IgD-negative memory B cell (primary cell): ENCODE measurements around the gene ZNF532. TPM values are rescaled to one million over a fixed set of nuclear protein-coding genes. Genes with fewer than 3 reads are reported as not detected.

Source experiments
- H3K27ac Mint-ChIP-seq, 3 donors: one replicate each; pipeline ENCODE4 v1.8.0; 2020 to 2022; ENCODE audit warnings: mild to moderate bottlenecking in 3 of 3, mixed read lengths in 3 of 3, moderate library complexity in 1 of 3
- H3K27me3 Mint-ChIP-seq: one replicate; pipeline ENCODE4 v1.8.0; 2021; ENCODE audit warnings: mixed read lengths
- H3K36me3 Mint-ChIP-seq: one replicate; pipeline ENCODE4 v1.8.0; 2020; ENCODE audit warnings: mild to moderate bottlenecking, mixed read lengths
- H3K4me1 Mint-ChIP-seq, 3 donors: one replicate each; pipeline ENCODE4 v1.8.0; 2020 to 2022; ENCODE audit warnings: mixed read lengths in 3 of 3, mild to moderate bottlenecking in 1 of 3
- H3K4me3 Mint-ChIP-seq, 4 donors: one replicate each; pipeline ENCODE4 v1.8.0; 2020 to 2022; ENCODE audit warnings: mild to moderate bottlenecking in 4 of 4, mixed read lengths in 4 of 4, moderate library complexity in 3 of 4
- H3K9me3 Mint-ChIP-seq, 3 donors: one replicate each; pipeline ENCODE4 v1.8.0; 2020 to 2021; ENCODE audit warnings: mixed read lengths in 3 of 3, mild to moderate bottlenecking in 1 of 3
- polyA plus RNA-seq: library from polyadenylated mRNA; unstranded; fragments of 300-500 nt; fragmentation: Illumina TruSeq; gene quantifications from one replicate; pipeline ENCODE4 v1.2.3, GENCODE V29; 2021

ZNF532 gene
- polyA plus RNA-seq, 1 donor from 2014 or later = 14.8 TPM

GRCh38 chr18:58859907-58860306 lies 4.8 kb upstream of the ZNF532 start:
- H3K9me3 Mint-ChIP-seq = peaks cover 0 to 3% (median 0%) of the 10 kb centered on the region in 3 donors
- H3K4me3 Mint-ChIP-seq = no peak overlapping the region
- peaks cover 17 to 30% (median 27%) of the 10 kb centered on the region in 3 donors for H3K4me1 Mint-ChIP-seq
- H3K27ac Mint-ChIP-seq = peak overlapping the region in 2 of 3 donors; percentile 51 to 86
- peaks cover 4% of the 10 kb centered on the region for H3K27me3 Mint-ChIP-seq
- peaks cover 1% of the 10 kb centered on the region for H3K36me3 Mint-ChIP-seq

GRCh38 chr18:58860747-58861231 lies 3.9 kb upstream of the ZNF532 start:
- H3K9me3 Mint-ChIP-seq = peaks cover 0 to 3% (median 0%) of the 10 kb centered on the region in 3 donors
- H3K27ac Mint-ChIP-seq = peak overlapping the region in 2 of 3 donors; percentile 33 to 94
- H3K36me3 Mint-ChIP-seq = peaks cover 1% of the 10 kb centered on the region
- peak overlapping the region in 1 of 4 donors; percentile 88 for H3K4me3 Mint-ChIP-seq
- peaks cover 4% of the 10 kb centered on the region for H3K27me3 Mint-ChIP-seq
- H3K4me1 Mint-ChIP-seq = peaks cover 20 to 38% (median 36%) of the 10 kb centered on the region in 3 donors

DNA sequence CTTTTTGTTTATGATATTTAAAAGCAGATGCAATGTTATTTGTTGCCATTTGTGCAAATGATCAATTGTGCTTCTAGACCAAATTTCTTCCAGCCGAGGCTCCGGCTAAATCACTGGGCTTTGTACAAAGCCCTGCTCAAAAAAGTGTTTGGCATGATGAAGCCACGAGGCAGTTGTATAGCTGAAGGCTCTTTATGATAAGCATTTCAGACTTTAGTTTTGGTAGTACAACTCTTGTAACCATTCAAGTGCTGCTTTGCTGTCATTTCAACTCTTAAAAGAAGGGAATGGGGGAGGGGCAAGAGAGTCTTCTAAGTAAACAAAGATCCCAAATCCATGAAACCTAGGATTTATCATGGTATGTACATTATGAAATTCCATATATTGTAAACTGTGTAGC lies 3.3 kb upstream of the ZNF532 start:
- Mint-ChIP-seq H3K36me3 (peaks cover 5% of the 10 kb centered on the region), H3K27ac (peak overlapping the region in 2 of 3 donors; percentile 46 to 94), H3K4me3 (peak overlapping the region in 2 of 4 donors; percentile 12 to 88), H3K27me3 (peaks cover 4% of the 10 kb centered on the region), H3K4me1 (peaks cover 22 to 42% (median 40%) of the 10 kb centered on the region in 3 donors), H3K9me3 (peaks cover 0 to 3% (median 0%) of the 10 kb centered on the region in 3 donors)

DNA sequence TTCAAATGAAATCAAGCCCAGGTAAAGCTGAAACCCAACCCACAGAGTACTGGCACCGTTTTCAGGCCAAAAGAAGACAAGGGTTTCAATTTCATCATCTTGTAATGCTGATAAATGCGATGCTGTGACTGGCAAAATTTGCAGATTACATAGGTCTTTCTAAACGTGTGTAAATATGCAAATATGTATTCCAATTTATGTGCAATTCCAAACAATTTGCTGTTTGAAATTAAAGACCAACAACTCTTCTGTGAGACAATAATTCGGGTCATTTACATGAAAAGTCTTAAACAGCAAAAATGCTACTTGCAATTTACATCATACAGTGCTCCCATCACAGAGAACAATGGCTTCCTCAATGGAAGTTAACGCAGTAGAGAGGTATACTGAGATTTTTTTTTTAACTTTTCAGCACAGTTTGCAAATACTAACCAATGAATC lies 2.8 kb upstream of the ZNF532 start:
- H3K27me3 Mint-ChIP-seq = peaks cover 4% of the 10 kb centered on the region
- peaks cover 10% of the 10 kb centered on the region for H3K36me3 Mint-ChIP-seq
- peak overlapping the region; percentile 94 to 99 (median 99) for H3K27ac Mint-ChIP-seq
- peak overlapping the region in 2 of 4 donors; percentile 72 to 88 for H3K4me3 Mint-ChIP-seq
- H3K9me3 Mint-ChIP-seq = peaks cover 0 to 3% (median 0%) of the 10 kb centered on the region in 3 donors
- H3K4me1 Mint-ChIP-seq = peaks cover 26 to 45% (median 40%) of the 10 kb centered on the region in 3 donors

GRCh38 chr18:58862356-58862755 lies 2.3 kb upstream of the ZNF532 start:
- H3K27me3 Mint-ChIP-seq = peaks cover 4% of the 10 kb centered on the region
- peak overlapping the region; percentile 94 to 99 (median 99) for H3K27ac Mint-ChIP-seq
- peak overlapping the region; percentile 85 to 95 (median 89) for H3K4me3 Mint-ChIP-seq

DNA sequence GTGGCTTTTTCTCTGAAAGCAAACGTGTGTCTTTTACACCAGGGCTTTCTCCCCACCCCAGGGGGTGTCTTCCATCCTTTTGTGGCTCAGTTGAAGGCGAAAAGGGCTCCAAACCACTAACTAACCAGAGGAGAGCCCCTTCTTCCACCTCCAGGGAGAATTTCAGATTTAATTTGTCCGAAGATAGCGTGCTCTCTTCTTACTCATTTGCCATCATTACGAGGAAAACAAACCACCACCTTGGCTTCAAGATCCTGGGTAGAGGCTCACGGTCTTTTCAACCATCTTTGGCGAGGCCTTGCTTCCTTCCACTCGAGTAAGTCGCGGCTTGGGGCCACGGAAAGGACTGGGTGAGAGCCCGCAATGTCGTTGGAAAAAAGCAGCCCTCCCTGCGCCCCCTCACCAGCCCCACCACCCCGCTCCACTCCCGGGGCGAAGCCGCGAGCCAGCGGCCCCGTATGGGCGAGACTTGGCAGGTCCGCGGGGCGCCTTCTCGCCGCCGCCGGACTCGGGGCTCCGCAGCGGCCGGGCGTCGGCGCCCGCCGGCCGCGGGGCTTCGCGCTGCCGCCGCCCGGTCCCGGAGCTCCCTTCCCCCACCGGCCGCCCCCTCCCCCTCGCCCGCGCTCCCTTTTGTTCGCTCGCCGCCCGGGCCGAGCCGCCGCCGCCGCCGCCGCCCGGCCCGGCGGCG lies 1.7 kb upstream of the ZNF532 start:
- Mint-ChIP-seq H3K9me3 (peaks cover 0 to 3% (median 3%) of the 10 kb centered on the region in 3 donors), H3K36me3 (peaks cover 13% of the 10 kb centered on the region), H3K4me3 (peak overlapping the region; percentile 85 to 95 (median 89)), H3K27ac (peak overlapping the region; percentile 94 to 99 (median 99)), H3K27me3 (peaks cover 4% of the 10 kb centered on the region), H3K4me1 (peaks cover 30 to 48% (median 40%) of the 10 kb centered on the region in 3 donors)

More at GRCh38 chr18:58862356-58862755, 2.3 kb upstream of the ZNF532 start:
- Mint-ChIP-seq H3K9me3 (peaks cover 0 to 3% (median 0%) of the 10 kb centered on the region in 3 donors), H3K36me3 (peaks cover 12% of the 10 kb centered on the region), H3K4me1 (peaks cover 30 to 45% (median 40%) of the 10 kb centered on the region in 3 donors)

DNA sequence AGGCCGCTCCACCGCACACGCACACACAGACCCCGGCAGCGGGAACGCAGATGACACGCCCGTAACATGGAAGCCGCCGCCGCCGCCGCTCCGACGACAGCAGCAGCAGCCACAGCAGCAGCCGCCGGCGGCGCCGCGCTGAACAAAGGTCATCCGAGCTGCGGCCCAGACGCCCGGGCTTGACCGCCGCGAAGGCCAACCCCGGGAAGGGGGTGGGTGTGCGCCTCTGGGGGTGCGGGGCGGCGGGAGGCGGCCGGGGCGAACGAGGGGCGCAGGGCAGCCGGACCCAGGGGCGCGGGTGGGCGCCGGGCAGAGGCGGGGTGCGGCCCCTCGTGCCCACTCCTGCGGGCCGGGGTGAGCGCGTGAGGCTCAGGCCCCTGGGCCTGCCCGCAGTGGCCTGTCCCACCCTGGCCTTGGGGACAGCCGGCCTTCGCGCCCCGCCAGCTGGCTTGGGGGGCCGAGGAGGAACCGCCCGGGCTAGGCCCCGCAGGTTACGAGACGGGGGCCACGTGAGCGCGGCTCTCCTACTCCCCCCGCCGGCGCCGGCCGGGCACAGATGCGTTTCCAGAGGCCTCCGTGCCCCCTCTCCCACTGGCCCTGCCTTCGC lies 1.0 kb upstream of the ZNF532 start:
- peaks cover 30 to 48% (median 40%) of the 10 kb centered on the region in 3 donors for H3K4me1 Mint-ChIP-seq
- H3K27me3 Mint-ChIP-seq = peaks cover 4% of the 10 kb centered on the region
- H3K36me3 Mint-ChIP-seq = peaks cover 13% of the 10 kb centered on the region
- peak overlapping the region; percentile 94 to 99 (median 98) for H3K27ac Mint-ChIP-seq
- H3K9me3 Mint-ChIP-seq = peaks cover 2 to 8% (median 3%) of the 10 kb centered on the region in 3 donors
- H3K4me3 Mint-ChIP-seq = peak overlapping the region; percentile 77 to 90 (median 83)

DNA sequence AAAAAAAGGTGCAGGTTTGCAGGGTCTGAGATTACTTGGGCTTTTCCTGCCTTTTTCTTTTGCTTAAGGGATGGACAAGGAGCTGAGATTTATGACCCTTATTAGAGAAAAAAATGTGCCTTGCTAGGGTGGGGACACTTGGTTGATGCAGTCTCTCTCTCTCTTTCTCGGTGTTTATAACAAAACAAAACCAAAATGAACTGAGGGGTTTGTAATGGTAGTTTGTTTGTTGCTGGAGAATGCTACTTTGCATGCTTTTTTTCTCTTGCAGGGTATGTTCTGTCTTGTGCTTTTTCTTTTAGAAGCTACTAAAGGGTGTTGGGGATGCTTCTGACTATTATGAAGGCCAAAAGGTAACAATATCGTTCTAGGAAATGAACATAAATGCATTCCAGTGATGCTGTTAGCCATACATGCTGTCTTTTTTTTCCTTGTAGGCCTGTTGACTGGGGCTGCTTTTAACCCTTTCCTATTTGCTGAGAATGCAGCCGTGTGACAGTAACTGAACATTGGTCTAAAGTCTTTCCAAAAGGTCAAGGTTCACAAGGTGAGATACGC lies 435 bp downstream of the ZNF532 start:
- Mint-ChIP-seq H3K27me3 (peaks cover 4% of the 10 kb centered on the region), H3K36me3 (peaks cover 16% of the 10 kb centered on the region), H3K4me3 (peak overlapping the region; percentile 71 to 88 (median 78)), H3K27ac (peak overlapping the region; percentile 94 to 99 (median 98)), H3K4me1 (peaks cover 30 to 44% (median 40%) of the 10 kb centered on the region in 3 donors), H3K9me3 (peaks cover 2 to 8% (median 3%) of the 10 kb centered on the region in 3 donors)

DNA sequence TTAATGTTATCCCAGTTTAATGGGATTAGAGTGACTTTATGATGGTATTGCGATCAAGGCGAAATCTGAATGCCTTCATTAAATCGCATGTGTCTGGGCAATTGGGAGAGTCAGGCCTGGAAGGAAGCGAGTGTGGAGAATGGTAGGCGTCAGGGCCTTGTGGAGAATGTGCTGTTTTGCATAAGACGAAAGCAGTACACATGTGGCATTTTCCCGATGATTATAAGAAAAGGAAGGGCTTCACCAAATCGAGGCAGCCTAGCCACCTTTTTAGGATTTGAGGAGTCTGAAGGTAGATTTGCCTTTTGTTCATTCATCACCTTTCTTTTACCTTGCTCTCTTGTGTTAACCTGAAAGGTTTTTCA lies 1.0 kb downstream of the ZNF532 start:
- Mint-ChIP-seq H3K36me3 (peaks cover 16% of the 10 kb centered on the region), H3K4me3 (peak overlapping the region in 2 of 4 donors; percentile 73 to 88), H3K4me1 (peaks cover 32 to 50% (median 42%) of the 10 kb centered on the region in 3 donors), H3K27ac (peak overlapping the region; percentile 31 to 99 (median 98)), H3K27me3 (peaks cover 4% of the 10 kb centered on the region), H3K9me3 (peaks cover 2 to 8% (median 3%) of the 10 kb centered on the region in 3 donors)

GRCh38 chr18:58866066-58866772 lies 1.5 kb downstream of the ZNF532 start:
- Mint-ChIP-seq H3K36me3 (peaks cover 16% of the 10 kb centered on the region), H3K27me3 (peaks cover 4% of the 10 kb centered on the region), H3K9me3 (peaks cover 2 to 8% (median 3%) of the 10 kb centered on the region in 3 donors), H3K4me1 (peaks cover 33 to 53% (median 41%) of the 10 kb centered on the region in 3 donors), H3K27ac (peak overlapping the region in 2 of 3 donors; percentile 2 to 98), H3K4me3 (peak overlapping the region in 2 of 4 donors; percentile 34 to 88)

DNA sequence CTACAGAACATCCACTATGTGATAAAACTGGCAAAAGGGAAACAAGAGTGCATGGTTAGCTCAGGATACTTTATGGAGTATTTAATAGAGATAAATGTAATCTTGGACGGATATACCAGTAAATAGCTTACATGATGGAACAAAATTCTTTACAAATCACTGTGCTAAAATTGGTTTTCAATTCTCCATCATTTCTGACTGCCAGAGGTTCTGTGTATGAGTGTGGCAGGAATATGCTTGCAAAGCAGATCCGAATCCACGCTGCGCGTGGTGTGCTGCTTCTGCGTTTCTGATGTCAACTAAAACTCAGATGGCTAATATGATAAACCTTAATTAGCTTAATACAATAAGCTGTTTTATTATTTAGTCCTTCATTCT lies 2.1 kb downstream of the ZNF532 start:
- Mint-ChIP-seq H3K36me3 (peaks cover 16% of the 10 kb centered on the region), H3K4me1 (peaks cover 38 to 52% (median 41%) of the 10 kb centered on the region in 3 donors), H3K27ac (peak overlapping the region in 2 of 3 donors; percentile 2 to 8), H3K27me3 (peaks cover 4% of the 10 kb centered on the region), H3K9me3 (peaks cover 2 to 8% (median 3%) of the 10 kb centered on the region in 3 donors), H3K4me3 (peak overlapping the region in 1 of 4 donors; percentile 88)

- Mint-ChIP-seq H3K36me3 (peaks cover 16% of the 10 kb centered on the region), H3K9me3 (peaks cover 2 to 8% (median 3%) of the 10 kb centered on the region in 3 donors), H3K27me3 (peaks cover 4% of the 10 kb centered on the region), H3K4me3 (peak overlapping the region in 1 of 4 donors; percentile 88), H3K4me1 (peaks cover 32 to 47% (median 35%) of the 10 kb centered on the region in 3 donors), H3K27ac (peak overlapping the region in 2 of 3 donors; percentile 29 to 49)
Observed at GRCh38 chr18:58867281-58867961, 2.7 kb downstream of the ZNF532 start.

- Mint-ChIP-seq H3K9me3 (peaks cover 0 to 8% (median 2%) of the 10 kb centered on the region in 3 donors), H3K27me3 (no peaks in the 10 kb centered on the region), H3K36me3 (peaks cover 18% of the 10 kb centered on the region), H3K27ac (peak overlapping the region in 2 of 3 donors; percentile 29 to 69), H3K4me3 (no peak overlapping the region), H3K4me1 (peaks cover 29 to 42% (median 31%) of the 10 kb centered on the region in 3 donors)
Observed at GRCh38 chr18:58868440-58868839, 3.8 kb downstream of the ZNF532 start.
